IPS-18c (cell line): ENCODE measurements around the gene MMP24OS.

Source experiments
- H3K4me3 ChIP-seq: 2 replicates; pipeline ENCODE4 v1.7.0; 2013; ENCODE audit warnings: low read depth, mild to moderate bottlenecking, low read length, moderate library complexity; ENCODE audit not compliant: insufficient read depth
- H3K9me3 ChIP-seq: one replicate; pipeline ENCODE4 v1.6.1; 2013; ENCODE audit warnings: mild to moderate bottlenecking, low read length, moderate library complexity; ENCODE audit not compliant: control insufficient read depth, insufficient read depth

MMP24OS gene

DNA sequence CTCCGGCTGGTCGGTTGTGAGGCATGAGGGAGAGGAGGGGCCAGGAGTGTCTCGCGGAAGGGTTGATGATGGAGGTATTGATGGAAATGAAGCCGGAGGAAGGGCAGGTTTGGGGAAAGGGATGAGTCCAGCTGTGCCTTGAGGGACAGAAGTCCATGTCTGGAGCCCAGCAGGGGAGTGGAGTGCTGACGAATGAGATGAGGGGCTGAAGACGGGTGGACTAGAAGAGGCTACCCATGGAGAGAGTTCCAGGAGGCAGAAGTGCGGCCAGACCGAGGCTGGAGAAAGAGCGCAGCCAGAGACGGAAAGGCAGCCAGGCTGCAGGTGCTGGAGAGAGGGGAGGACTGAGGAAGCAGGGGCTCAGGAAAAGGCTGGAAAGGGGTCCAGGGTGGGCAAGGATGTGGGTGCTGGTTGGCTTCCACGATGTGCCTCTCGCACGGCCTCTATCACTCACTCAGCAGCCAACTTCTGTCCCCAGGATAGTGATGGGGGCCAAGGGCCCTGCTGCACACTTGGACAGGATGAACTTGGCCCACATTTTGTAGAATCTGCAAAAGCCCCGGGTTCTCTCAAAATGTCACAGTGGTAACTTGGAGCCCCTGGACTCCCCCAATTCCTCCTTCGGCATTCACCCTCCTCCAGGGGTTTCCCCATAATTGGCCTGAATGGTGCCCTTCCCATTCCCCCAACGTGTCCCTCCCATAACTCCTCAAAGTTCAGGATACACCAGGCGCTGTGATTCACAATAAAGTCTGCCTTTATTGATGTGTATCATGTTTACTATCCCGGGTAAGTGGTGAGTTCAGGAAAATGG lies 7.3 kb upstream of the MMP24OS start:
- H3K4me3 ChIP-seq: peak overlapping the region; percentile 97

DNA sequence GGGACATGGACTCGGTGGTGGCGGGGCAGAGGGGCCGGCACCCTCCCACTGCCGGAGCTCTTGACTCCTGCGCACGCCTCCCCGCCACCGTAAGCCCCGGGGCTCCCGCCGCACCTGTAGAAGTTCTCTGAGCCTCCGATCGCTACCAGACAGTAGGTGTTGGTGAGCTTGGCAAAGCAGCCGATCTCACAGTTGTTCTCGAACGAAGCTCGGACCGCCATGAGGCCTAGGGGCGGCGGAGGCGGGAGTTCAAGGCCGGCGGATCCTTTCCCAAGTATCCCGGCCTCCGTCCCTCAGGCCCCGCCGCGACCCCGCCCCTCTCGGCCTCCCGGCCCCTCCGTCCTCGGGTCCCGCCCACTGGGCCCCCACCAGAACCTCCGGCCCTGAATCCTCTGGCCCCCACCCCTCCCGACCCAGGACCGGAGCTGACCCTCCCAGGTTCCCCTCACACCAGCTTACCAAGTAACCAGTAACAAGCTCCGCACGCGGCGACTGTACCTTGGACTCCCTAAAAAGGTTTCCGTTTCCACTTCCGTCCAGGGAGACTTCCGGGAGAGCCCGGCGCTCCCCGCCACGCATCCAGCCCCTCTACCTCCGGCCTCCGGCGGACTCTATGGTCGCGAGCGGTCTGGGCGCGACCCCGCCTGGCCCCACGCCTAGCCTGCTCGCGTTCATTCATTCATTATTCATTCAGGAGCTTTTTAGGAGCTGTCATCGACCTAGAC lies 6.5 kb upstream of the MMP24OS start, which contains the start of gene EIF6:
TSS of gene EIF6 (minus strand) at position 506 of the 725 bp plus-strand sequence. CDS start at position 221, 285 bp downstream.
- Histone ChIP-seq H3K9me3 (no peaks in the 10 kb centered on the region), H3K4me3 (peak within 1 kb of the TSS; percentile 97)

More for the DNA sequence above, 7.3 kb upstream of the MMP24OS start:
- no peaks in the 10 kb centered on the region for H3K9me3 ChIP-seq

DNA sequence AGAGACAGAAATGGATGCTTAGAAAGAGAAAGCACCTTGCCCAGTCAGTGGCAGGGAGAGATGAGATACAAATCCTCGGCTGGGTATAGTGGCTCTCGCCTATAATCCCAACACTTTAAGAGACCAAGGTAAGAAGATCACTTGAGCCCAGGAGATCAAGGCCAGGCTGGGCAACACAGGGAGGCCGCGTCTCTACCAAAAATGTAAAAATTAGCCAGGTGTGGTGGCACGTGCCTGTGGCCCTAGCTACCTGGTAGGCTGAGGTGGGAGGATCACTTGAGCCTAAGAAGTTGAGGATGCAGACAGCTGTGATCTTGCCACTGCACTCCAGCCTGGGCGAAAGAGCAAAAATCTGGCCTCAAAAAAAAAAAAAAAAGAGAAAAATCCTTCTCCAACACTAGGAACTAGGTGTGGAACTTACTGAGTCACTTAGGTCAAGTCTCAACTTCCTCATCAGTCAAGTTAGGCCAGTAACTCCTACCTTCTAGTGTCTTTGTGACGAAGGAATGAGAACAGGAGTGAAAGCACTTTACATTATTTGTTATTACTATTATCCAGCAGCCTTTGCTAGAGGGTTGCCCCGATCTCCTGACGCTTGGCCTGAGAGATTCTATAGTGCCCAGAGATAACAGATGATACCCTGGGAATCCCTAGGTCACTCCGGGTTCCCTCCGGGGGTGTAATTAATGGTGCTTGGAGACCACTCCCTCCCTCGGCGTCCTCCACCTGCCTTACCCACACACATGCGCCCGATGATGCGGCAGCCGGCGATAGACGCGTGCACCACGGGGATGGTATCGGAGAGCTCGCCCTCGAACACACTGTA lies 5.7 kb upstream of the MMP24OS start:
- peak overlapping the region; percentile 97 for H3K4me3 ChIP-seq
- H3K9me3 ChIP-seq: peaks cover 3% of the 10 kb centered on the region

DNA sequence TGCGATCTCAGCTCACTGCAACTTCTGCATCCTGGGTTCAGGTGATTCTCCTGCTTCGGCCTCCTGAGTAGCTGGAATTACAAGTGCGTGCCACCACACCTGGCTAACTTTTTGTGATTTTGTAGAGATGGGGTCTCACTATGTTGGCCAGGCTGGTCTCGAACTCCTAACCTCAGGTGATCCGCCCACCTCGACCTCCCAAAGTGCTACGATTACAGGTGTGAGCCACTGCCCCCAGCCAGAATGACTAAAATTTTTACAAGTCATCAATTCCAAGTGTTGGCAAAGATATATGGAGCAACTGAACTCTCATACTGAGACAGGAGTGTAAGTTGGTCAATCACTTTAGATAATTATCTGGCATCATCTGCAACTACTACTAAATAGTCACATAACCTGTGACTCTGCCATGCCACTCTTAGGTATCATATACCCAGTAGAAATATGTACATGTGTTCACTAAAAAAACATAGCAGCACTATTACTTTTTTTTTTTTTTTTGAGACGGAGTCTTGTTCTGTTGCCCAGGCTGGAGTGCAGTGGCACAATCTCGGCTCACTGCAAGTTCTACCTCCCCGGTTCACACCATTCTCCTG lies 3.7 kb upstream of the MMP24OS start:
- H3K4me3 ChIP-seq: no peak overlapping the region
- peaks cover 3% of the 10 kb centered on the region for H3K9me3 ChIP-seq

DNA sequence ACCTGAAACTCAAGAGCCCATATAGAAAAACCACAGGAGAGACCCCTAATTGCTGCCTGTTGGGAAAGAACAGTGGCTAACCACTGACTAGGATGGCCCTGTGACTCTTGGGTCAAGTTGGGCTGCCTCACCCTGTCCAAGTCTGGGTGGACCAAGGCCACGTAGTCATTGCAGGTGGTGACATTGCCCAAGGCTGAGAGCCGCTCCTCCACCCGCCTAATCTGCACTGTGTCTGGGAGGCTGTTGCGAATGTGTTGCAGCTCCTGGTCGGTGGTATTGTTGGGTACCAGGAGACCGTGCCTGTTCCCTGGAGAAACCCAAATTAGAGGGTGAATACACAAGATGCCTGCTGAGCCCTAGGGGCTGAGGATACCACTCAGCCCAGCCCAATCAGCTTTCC lies 2.6 kb upstream of the MMP24OS start:
- Histone ChIP-seq H3K9me3 (peaks cover 3% of the 10 kb centered on the region), H3K4me3 (no peak overlapping the region)

DNA sequence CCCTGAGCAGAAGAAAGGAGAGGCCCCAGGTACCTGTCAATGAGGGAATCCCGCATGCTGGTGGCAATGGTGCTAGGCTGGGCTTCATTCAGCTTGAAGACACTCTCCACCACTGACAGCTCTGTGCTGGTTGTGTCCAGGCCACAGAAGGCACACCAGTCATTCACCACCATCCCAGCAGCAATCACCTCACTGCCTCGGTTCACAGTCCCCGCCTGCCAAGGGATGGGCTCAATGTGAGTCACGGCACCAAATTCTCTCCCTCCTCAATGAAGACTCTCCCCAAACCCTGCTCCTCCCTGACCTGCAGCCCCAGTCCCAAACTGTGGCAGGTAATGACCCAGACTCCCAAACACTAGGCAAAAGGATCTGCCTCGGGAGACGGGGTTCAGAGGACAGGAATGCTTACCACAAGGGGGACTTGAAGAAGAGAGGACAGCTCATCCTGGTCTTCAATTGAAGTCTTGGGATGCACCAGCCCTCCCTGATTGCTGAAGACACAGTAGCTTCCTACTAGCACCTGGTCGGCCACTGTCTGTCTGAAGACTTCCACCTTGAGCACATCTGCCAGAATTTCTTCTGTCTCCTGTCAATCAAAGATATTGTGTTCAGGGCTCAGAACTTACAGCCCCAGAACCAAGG lies 1.7 kb upstream of the MMP24OS start:
- H3K9me3 ChIP-seq: peaks cover 3% of the 10 kb centered on the region
- no peak overlapping the region for H3K4me3 ChIP-seq

DNA sequence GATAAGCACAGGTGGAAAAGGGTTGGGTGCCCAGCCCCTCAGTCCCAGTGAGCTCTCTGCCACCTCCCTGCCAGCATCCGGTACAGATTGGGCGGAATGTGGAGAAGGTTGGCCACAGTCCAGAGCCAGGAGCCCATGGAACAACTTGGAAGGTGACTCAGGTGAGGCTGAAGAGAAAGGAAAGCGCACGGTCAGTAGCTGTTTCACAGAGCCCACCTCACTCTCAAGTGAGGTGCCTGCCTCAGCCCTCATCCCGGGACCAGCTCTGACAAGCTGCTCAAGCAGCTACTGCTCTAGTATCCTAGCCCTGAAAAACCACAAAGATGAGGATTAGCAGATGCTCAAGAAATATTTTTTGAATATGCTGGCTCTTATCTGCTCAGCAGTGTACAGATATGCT lies 1.1 kb upstream of the MMP24OS start:
- no peak overlapping the region for H3K4me3 ChIP-seq
- peaks cover 3% of the 10 kb centered on the region for H3K9me3 ChIP-seq

DNA sequence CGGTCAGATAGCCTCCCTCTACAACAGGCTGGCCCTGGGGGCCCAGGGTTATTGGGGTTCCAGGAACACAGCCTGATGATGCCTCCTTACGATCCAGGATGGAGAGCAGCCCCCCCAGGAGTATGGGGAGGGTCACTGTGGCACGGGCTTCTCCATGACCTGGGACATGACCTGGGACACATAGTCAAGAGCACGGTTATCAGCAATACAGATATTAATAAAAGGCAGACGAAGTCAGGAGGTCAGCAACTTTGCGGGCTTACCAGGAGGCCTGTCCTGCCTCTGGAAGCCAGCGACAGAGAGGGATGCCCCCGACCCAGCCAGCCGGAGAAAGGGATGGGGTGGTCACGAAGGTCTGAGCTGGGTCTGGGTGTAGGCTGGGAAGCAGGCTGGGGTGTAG lies 795 bp downstream of the MMP24OS start:
- peak overlapping the region; percentile 79 for H3K4me3 ChIP-seq
- peaks cover 3% of the 10 kb centered on the region for H3K9me3 ChIP-seq

DNA sequence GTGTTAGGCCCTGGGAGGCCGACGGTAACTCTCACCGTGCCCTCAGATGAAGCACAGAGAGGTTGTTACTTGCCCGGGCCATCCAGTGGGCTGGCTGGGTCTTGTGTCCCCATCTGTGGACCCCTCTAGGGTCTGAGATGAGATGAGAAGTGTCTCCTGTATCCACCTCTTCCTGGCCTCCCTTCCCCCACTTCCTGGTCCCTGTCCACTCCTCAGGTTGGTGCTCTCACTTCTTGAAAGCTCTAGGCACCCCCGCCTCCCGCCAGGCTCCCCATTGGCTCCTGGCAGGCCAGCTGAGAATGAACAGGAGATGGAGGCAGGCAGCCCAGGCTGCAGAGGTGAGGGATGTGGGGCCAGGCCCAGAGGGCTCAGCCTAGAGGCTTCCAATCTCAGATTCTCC lies 1.5 kb downstream of the MMP24OS start:
- Histone ChIP-seq H3K4me3 (no peak overlapping the region), H3K9me3 (peaks cover 3% of the 10 kb centered on the region)

DNA sequence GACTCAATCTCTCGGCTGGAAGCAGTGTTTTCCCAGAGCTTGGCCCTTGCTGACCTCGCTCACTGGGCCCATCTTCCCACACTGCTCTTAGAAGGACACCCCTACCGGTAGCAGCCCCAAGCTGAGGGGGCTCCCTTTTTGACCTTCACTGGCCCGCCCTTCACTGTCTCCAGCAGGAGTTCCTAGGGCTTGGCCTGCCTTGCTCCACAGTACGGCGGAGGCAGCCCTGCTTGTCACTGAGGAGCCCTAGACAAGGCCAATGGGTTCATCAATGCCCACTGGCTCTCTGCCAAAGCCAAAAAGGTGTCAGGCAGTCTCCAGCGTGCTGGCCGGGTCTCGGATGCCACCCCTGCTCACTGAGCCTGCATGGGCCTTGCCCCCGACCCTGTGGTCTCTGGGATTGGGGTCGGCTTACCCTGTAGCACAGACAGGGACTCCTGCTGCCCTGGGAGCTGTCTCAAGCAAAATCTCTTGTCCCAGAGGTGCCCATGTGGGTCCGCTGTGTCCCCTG lies 2.1 kb downstream of the MMP24OS start:
- Histone ChIP-seq H3K4me3 (no peak overlapping the region), H3K9me3 (peaks cover 3% of the 10 kb centered on the region)

DNA sequence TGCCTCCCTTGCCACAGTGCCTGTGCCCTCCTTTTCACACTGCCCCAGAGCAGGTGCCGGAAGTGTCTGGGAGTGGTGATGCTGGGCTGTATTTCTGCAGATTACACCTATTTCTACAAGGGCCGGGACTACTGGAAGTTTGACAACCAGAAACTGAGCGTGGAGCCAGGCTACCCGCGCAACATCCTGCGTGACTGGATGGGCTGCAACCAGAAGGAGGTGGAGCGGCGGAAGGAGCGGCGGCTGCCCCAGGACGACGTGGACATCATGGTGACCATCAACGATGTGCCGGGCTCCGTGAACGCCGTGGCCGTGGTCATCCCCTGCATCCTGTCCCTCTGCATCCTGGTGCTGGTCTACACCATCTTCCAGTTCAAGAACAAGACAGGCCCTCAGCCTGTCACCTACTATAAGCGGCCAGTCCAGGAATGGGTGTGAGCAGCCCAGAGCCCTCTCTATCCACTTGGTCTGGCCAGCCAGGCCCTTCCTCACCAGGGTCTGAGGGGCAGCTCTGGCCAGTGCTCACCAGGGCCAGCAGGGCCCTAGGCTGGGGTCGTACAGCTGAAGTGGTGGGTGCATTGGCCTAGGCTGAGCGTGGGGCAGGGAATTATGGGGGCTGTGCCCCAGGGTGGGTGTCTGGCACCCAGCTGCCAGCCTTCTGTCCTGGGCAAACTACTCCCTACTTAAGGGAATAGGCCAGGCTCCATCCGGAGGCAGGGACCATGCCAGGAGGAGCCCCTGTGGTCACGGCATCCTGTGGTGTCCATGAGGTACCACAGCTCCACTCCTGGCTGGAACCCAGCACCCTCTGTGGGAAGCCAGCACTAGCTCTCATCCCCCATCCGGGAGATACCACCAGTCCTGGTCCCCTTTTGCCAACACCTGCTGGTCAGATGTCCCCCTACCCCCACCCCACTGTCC lies 3.5 kb downstream of the MMP24OS start:
- Histone ChIP-seq H3K4me3 (no peak overlapping the region), H3K9me3 (peaks cover 3% of the 10 kb centered on the region)

DNA sequence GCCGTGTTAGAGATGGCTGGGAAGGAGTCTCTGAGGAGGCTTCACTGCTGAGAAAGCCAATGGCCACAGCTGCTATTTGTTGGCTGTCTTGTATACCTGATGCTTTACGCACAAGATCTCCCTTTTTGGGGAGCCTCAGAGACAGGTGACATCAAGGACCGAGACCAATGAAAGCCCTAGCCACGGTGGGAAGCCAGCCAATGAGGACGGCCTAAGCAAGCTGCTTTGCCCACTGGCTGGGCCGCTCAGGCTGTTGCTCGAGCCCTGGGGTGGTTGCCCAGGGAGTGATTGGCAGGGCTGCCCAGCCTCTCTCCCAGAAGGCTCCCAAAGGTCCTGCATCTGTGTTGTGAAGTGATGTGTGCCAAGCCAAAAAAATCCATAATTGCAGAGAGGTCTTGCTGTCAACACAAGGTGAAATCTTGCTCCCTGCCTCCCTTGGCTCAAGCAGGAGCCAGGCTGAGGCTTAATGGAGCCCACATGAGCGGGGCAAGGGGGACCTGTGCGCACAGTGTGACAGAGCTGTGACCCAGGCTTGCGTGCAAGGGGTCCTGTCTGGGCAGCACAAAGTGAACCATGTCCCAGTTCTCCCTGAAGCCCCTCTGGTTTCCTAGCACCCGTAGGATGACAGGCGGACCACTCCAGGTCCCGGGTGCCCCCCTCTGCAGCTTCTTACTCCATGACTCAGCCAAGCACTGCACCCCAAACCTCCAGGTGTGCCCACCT lies 4.3 kb downstream of the MMP24OS start:
- Histone ChIP-seq H3K4me3 (no peak overlapping the region), H3K9me3 (no peaks in the 10 kb centered on the region)

DNA sequence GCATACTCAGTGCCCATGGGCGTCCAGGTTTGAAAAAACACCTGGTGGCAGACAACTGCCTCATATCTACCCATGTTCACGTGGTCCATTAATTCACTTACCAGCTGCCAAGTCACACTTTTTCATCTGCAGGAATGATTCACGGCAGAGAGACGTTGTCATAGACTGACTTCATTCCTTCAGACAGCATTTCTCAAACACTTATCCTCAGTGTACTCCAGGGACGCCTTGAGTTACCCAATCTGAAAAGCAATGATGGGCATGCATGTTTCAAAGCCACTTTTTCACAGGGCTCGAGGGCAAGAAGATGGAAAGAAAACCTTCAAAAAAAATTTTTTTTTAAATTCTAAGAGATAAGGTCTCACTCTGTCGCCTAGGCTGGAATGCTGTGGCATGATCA lies 6.0 kb downstream of the MMP24OS start:
- Histone ChIP-seq H3K4me3 (no peak overlapping the region), H3K9me3 (no peaks in the 10 kb centered on the region)

DNA sequence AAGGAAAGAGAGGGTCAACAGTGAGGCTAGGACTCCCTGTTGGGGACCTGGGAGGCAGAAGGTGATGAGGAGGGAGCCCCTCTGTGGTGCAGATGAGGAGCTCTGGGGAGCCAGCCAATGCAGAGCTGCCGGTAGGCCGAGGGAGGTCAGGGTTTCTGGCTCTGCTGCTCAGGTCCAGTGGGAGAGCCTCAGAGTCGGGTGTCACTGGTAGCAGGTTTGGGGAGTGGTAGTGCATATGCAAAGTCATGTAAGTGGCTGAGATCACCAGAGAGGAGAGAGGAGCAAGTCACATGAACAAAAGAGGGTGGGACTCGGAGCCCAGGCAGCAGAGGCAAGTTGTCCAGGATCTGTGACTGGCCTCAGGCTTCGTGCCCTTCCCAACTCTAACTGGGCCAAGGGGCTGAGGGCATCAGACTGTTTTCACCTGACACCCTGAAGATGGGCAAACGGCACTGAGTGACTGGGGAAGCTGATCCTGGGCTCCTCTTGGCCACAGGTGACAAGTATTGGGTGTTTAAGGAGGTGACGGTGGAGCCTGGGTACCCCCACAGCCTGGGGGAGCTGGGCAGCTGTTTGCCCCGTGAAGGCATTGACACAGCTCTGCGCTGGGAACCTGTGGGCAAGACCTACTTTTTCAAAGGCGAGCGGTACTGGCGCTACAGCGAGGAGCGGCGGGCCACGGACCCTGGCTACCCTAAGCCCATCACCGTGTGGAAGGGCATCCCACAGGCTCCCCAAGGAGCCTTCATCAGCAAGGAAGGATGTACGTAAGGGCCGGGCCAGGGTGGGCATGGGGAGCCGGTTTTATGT lies 6.6 kb downstream of the MMP24OS start:
- no peaks in the 10 kb centered on the region for H3K9me3 ChIP-seq
- no peak overlapping the region for H3K4me3 ChIP-seq
